ENCODE results near the gene ANKRD30B.
"Not testable (repeated sequence)": the region's sequence is repeated elsewhere in the genome, so short reads cannot be mapped to it uniquely, and the experiment has no call there.

- TF ChIP-seq, protein P1, sequence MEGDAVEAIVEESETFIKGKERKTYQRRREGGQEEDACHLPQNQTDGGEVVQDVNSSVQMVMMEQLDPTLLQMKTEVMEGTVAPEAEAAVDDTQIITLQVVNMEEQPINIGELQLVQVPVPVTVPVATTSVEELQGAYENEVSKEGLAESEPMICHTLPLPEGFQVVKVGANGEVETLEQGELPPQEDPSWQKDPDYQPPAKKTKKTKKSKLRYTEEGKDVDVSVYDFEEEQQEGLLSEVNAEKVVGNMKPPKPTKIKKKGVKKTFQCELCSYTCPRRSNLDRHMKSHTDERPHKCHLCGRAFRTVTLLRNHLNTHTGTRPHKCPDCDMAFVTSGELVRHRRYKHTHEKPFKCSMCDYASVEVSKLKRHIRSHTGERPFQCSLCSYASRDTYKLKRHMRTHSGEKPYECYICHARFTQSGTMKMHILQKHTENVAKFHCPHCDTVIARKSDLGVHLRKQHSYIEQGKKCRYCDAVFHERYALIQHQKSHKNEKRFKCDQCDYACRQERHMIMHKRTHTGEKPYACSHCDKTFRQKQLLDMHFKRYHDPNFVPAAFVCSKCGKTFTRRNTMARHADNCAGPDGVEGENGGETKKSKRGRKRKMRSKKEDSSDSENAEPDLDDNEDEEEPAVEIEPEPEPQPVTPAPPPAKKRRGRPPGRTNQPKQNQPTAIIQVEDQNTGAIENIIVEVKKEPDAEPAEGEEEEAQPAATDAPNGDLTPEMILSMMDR (IDR thresholded peaks at IDR 0.05): not testable (repeated sequence)
- not testable (repeated sequence) for TF ChIP-seq POLR2A, EP300 (IDR thresholded peaks at IDR 0.05)
Measured at GRCh38 chr18:14867988-14868387, 120.0 kb downstream of the ANKRD30B start.
